ENCODE measurements around the gene ATP5F1E.
"Not testable (repeated sequence)": the region's sequence is repeated elsewhere in the genome, so short reads cannot be mapped to it uniquely, and the experiment has no call there.

The ATP5F1E gene

DNA sequence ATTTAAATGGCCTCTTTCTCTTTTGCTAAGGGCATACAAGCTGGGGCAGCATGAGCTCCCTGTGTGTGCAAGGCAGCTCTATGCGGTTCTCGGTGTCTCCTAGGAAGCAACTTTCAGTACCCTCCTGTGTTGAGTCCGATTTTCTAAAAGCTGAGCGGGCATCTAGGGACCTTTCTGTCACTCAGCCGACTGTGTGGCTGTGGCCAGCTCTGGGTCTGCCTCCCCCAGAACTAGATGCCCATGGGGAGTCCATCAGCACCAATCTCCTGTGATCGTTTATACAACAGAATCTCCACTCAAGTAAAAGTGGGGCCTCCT lies 43.6 kb downstream of the ATP5F1E start:
- no peak for DNase-seq (ENCODE audit: low read depth in 2 of 2)

DNA sequence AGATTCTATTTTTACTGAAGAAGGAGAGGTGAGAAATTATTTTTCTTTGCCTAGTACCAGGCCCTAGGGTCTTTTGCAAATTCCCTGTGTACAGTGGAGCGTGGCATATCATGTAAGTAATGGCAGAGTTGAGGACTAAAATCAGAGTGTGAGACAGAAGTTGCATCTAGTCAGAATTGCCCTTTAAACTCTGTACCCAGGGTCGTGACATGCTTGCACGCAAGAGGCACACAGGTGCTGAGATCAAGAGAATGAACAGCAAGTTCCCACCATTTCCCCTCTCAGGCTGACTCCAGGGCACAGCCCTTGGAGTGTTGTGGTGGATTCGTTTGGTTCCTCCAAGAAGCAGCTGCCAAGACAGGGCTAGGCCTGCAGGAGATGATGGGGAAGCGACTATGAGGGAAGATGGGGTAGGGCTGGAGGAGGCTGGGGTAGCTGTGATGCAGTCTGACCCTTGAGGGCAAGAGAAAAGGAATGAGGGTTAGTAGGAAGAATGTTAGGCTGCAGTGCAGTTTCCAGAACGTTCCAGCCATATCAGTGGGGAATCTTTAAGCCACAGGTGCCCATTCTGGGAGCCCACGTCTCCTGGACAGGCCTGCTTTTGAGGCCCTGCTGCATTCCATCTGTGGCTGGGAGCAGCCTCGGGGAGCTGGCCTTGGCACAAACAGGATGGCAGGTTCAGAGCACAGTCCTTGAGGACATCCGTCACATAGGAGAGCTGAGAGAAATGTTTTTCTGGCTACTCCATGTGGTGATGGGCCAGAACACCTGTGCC lies 44.2 kb downstream of the ATP5F1E start:
- no peak for DNase-seq (ENCODE audit: low read depth in 2 of 2)

DNA sequence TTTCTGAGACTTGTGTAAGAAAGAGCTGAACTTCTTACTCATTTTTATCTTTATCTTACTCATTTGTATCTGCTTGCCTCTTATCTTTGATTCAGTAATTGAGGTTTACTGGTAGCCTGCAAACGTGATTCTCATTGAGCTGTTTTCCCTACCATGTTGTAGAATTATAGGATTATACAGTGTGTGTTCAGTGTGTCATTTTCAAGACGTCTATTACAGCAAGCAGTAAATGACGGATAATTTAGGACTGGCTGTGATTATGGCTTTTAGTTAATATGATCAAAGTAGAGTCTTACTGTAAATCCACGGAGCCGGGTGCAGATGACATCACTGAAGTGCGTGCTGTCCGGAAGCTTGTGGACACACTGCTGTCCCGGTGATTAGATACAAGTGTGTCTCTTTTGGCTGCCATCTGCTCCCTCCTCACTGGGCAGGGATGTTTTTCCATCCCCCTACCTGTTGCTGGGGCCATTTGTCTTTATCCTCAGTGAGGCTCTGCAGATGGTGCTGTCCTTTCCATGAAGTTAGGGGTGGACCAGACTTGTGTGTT lies 45.1 kb downstream of the ATP5F1E start:
- DNase-seq (ENCODE audit: low read depth in 2 of 2), result no peak

DNA sequence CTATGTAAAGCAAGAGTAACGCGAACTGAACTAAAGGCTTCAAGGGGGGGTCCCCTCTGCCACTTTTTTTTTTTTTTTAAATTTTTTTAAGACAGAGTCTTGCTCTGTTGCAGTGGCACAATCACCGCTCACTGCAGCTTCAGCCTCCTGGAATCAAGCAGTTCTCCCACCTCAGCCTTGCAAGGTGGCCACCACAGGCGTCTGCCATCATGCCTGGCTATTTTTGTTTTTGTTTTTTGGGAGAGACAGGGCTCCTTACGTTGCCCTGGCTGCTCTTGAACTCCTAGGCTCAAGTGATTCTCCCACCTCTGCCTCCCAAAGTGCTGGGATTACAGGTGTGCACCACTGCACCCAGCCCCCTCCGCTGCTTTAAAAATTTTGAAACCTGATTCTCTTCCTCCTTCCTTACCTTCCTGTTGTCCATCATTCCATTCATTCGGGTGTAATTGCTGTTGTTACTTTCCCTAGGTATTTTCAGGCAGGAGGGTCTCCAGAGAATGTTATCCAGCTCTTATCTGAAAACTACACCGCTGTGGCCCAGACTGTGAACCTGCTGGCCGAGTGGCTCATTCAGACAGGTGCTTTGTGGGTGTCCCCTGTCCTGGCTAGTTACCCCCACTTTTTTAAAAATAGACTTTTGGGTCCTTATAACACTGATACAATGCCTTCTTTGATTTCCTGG lies 45.7 kb downstream of the ATP5F1E start:
- no peak for DNase-seq (ENCODE audit: low read depth in 2 of 2)

DNA sequence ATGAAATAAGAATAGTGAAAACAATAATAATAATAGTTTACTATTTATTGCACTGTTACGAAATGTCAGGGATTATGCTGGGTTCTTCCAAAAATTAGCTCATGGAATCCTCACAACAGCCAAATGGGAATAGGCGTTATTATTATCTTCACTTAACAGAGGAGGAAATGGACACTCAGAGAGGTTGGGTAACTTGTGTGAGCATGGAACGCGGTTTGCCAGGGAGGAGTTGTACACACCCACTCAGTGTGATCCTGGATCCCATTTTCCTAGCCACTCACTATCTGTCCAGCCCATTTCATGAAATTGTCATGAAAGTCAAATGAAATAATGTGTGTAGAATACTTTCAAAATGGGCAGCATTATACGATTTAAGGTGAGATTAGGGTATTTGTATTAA lies 46.5 kb downstream of the ATP5F1E start:
- no peak for DNase-seq (ENCODE audit: low read depth in 2 of 2)

DNA sequence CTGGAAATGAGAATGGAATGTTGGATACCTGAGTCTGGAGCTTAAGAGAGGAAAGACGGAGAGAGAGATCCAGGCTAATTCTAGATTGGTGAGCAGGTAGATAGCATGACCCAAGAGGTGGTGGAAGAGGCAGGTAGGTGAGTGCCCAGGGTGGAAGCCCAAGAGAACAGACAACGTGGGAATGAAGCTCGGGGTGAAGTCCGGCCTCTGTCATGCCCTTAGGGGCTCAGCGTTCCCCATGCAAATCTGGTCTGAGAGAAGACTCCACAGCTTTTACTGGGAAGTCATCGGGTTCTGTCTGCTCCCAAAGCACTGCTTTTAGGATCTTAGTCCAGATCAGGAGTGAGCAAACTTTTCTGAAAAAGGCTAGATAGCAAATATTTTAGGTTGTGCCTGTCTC lies 47.4 kb downstream of the ATP5F1E start:
- no peak for DNase-seq (ENCODE audit: low read depth in 2 of 2)

DNA sequence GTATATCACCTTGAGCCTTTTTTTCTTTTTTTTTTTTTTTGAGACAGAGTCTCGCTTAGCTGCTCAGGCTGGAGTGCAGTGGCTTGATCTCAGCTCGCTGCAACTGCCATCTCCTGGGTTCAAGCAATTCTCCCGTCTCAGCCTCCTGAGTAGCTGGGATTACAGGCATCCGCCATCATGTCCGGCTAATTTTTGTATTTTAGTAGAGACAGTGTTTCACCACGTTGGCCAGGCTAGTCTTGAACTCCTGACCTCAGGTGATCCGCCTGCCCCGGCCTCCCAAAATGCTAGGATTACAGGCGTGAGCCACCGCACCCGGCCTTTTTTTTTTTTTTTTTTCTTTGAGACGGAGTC lies 49.0 kb downstream of the ATP5F1E start:
- not testable (repeated sequence) for DNase-seq (ENCODE audit: low read depth in 2 of 2)

DNA sequence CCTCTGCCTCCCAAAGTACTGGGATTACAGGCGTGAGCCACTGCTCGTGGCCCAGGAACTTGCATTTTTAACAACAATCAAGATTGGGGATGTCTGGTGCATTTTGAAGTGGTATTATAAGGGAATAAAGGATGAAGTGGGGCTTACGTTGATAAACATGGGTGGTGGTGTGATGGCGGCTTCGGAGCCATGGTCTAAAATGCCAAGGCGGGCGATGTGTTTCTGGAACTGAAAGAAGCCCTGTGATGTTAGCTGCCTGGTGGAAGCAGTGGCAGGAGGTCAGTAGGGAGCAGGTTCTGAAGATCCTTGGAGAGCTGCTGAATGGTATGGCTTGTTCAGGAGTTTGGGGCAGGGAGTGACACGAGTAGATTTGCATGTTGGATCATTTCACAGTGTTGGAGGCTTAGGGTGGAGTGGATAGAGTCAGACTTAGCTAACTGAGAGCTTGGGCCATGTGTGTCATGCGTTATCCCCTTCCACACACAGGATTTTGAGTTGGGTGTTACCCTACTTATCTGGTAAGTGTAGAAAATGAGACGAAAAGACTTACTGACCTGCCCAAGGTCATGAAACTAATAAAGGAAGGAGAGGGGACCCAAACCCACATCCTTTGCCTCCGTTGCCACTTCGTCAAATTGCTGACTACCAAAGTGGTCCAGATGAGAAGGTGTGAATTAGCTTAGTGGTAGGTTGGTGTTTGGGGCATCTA lies 49.6 kb downstream of the ATP5F1E start:
- no peak for DNase-seq (ENCODE audit: low read depth in 2 of 2)

DNA sequence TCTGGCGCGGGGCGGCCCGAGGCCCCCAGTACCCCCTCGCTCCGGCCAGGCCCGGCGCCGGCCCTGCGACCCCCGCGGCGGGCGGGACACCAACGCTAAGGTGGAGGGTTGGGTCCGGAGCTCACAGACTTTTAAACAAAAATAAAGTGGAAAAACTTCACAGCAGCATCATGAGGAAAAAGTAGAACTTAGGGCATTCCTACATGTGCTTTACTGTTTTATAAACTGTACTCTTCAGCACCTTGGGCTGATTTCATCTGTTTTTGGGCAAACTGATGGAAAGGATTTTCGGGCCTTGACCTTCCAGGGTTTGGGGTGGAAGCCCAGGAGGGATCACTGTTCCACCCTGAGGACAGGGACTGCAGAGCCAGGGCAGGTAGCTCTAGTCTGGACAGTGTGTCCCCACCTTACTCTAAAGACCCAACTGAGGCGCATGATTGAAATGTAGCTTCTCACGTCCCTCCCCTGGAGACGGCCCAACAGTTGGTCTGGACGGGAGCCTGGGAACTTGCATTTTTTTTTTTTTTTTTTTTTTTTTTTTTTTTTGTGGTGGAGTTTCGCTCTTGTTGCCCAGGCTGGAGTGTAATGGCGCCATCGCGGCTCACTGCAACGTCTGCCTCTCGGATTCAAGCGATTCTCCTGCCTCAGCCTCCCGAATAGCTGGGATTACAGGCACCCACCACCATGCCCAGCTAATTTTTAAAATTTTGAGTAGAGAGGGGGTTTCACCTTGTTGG lies 50.3 kb downstream of the ATP5F1E start:
- no peak for DNase-seq (ENCODE audit: low read depth in 2 of 2)

DNA sequence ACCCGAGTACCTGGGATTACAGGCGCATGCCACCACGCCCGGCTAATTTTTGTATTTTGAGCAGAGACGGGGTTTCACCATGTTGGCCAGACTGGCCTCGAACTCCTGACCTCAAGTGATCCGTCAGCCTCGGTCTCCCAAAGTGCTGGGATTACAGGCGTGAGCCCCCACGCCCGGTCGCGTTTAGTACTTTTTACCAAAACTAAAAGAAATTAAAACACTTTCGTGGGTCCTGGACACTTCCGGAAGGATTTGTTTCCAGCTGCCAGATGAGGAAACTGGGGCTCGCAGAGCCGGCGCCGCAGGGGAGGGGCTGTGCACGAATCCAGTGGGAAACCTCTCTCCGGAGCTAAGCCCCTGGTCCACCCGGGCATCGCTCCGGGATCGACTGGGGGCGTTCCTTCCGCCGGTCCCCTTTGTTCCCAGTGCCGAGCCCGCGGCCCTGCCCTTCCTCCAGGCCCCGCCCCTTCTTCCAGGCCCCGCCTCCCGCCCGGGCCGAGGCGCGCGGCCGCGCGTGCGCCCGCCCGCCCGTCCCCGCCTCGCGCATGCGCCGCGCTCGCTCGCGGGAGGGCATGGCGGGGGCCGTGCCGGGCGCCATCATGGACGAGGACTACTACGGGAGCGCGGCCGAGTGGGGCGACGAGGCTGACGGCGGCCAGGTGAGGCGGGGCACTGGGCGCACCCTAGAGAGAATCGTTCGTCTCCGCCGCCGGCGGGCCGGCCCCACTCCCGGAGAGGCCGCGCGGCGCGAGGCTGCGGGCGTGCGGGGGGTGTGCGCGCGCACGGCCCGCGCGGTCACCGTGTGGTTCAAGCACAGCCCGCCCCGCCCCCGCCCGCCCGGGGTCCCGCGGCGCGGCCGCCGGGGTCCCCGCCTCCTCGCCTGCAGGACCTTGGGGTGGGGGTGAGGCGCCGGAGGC lies 51.2 kb downstream of the ATP5F1E start, which contains the start of gene NELFCD:
NELFCD (plus strand) TSS at position 546 of the 917 bp plus-strand sequence; CDS start at position 600, 54 bp downstream.
- peak; percentile 82 to 89 for DNase-seq (ENCODE audit: low read depth in 2 of 2)

DNA sequence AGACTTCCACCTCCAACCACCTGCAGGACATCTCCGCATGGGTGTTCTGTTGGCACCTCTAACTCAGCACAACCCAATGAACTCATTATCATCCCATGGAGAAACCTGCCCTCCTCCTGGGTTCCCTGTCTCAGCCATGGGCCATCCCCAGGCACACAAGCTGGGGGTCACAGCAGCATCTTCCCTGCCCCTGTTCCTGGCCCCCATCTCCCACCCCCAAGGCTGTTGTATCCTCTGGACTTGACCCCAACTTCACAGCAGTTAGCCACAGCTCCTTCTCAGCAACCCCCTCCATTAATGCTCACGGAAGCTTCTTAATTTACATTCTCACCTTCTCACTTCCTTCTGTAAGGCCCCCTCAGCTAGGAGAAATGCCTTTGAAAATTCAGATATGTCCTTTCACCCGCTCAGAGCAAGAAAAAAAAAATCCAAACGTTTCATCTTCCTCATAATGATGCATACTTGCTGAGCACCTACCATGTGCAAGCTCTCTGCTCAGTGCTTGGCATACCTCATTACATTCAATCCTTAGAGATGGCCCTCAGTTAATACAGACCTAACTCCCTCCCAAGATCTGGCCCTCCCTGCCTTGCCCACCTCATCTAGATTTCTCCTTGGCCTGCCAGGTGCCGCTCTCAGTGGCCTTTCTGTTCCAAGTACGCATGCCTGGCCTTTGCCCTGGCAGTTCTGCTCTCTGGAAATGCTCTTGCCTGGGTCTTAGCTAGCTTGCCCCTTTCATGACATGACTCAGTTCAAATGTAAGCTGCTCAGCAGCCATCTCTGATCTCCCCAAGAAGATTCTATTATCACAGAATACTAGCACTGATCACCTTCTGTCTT lies 53.6 kb downstream of the ATP5F1E start:
- no peak for DNase-seq (ENCODE audit: low read depth in 2 of 2)

DNA sequence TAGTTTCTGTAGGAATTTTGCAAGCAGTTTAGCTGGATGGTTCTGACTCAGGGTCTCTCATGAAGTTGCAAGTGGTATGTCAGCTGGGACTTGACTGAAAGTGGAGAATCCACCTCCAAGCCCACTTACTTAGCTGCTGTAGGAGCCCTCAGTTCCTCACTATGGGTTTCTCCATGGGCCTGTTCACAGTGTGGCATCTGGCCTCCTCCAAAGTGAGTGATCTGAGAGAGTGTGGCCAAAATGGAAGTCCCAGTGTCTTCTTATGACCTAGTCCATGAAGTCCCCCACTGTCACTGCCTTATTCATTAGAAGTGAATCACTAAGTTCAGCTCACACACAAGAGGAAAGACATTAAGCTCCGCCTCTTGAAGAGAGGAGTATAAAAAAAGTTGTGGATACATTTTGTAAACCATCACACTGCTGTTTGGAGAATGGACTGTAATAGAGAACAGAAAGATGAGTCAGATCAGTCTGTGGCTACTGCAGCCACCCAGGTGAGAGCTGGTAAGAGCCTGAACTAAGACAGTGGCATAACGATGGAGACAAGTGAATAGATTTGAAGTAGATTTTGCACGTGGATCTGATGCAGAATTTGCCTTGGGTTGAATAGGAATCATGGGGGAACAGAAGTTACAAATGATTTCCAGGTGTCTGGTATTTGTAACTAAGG lies 55.9 kb downstream of the ATP5F1E start:
- no peak for DNase-seq (ENCODE audit: low read depth in 2 of 2)
